ENCODE results near the gene TNFRSF19. TPM values are rescaled to one million over a fixed set of nuclear protein-coding genes. Genes with fewer than 3 reads are reported as not detected.

The TNFRSF19 gene
- total RNA-seq, 3 donors from 2014 or later (not counting 1 experiment from before 2014, with no cell fraction given): 0.07 to 0.60 (median 0.36) TPM

DNA sequence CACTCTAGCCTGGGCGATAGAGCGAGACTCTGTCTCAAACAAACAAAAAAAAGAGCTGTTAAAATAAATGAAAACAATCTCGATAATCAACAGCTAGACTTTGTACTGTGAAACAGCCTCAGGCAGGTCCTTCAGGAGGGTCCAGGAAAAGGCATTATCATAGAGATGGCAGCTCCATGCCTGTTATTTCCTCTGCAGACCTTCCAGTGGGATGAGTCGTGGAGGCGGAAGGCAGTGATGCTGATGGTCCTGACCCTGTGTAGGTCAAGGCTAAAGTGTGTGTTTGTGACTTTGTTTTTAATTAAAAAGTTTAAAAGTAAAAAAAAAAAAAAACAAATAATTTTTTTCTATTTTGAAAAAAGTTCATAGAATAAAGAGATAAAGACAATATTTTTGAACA lies 117.4 kb downstream of the TNFRSF19 start:
- Mint-ChIP-seq H3K36me3 (peaks cover 6% of the 10 kb centered on the region), H3K27me3 (ENCODE audit: low read depth in 2 of 2) (peaks cover 3 to 21% of the 10 kb centered on the region in 2 donors), H3K27ac (no peak overlapping the region), H3K9me3 (no peaks in the 10 kb centered on the region), H3K4me3 (no peak overlapping the region), H3K4me1 (no peaks in the 10 kb centered on the region)
- ATAC-seq (no peak), DNase-seq (no peak)
- H3K4me1 ChIP-seq (ENCODE audit: control insufficient read depth, insufficient read depth, low read length): no peaks in the 10 kb centered on the region
- H3K27me3 ChIP-seq (ENCODE audit: control insufficient read depth, insufficient read depth, low read length): no peaks in the 10 kb centered on the region
- H3K27ac ChIP-seq (ENCODE audit: low read length): no peak overlapping the region
- intact Hi-C loops (cut with micrococcal nuclease): no loop called here
- H3K36me3 ChIP-seq (ENCODE audit: control insufficient read depth, insufficient read depth, low read length): no peaks in the 10 kb centered on the region
- no peak overlapping the region for H3K4me3 ChIP-seq (ENCODE audit: low read length)
- TF ChIP-seq, protein P1, sequence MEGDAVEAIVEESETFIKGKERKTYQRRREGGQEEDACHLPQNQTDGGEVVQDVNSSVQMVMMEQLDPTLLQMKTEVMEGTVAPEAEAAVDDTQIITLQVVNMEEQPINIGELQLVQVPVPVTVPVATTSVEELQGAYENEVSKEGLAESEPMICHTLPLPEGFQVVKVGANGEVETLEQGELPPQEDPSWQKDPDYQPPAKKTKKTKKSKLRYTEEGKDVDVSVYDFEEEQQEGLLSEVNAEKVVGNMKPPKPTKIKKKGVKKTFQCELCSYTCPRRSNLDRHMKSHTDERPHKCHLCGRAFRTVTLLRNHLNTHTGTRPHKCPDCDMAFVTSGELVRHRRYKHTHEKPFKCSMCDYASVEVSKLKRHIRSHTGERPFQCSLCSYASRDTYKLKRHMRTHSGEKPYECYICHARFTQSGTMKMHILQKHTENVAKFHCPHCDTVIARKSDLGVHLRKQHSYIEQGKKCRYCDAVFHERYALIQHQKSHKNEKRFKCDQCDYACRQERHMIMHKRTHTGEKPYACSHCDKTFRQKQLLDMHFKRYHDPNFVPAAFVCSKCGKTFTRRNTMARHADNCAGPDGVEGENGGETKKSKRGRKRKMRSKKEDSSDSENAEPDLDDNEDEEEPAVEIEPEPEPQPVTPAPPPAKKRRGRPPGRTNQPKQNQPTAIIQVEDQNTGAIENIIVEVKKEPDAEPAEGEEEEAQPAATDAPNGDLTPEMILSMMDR (IDR thresholded peaks at IDR 0.05): no peak
- no peaks in the 10 kb centered on the region for H3K9me3 ChIP-seq (ENCODE audit: control insufficient read depth, insufficient read depth, low read length)
- WGBS (ENCODE audit: insufficient coverage): 88% methylated on average over 5 of the region's 5 CpGs

DNA sequence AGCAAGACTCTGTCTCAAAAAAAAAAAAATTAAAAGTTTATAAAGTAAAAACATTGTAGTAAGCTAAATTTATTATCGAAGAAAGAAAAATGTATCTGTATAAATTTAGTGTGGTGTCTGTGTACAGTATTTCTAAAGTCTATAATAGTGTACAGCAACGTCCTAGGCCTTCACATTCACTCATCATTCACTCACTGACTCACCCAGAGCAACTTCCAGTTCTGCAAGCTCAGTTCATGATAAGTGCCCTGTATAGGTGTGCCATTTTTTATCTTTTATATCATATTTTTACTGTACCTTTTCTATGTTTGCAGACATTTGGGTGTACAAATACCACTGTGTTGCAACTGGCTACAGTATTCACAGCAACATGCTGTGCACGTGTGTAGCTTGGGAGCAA lies 118.1 kb downstream of the TNFRSF19 start:
- H3K4me1 Mint-ChIP-seq: no peaks in the 10 kb centered on the region
- 82% methylated on average over 1 of the region's 3 CpGs for WGBS (ENCODE audit: insufficient coverage)
- DNase-seq: no peak
- no peak for ATAC-seq
- H3K27me3 ChIP-seq (ENCODE audit: control insufficient read depth, insufficient read depth, low read length): no peaks in the 10 kb centered on the region
- no peak overlapping the region for H3K27ac Mint-ChIP-seq
- H3K4me3 ChIP-seq (ENCODE audit: low read length): no peak overlapping the region
- H3K36me3 ChIP-seq (ENCODE audit: control insufficient read depth, insufficient read depth, low read length): no peaks in the 10 kb centered on the region
- TF ChIP-seq, protein P1 (IDR thresholded peaks at IDR 0.05): no peak
- H3K9me3 Mint-ChIP-seq: no peaks in the 10 kb centered on the region
- no peak overlapping the region for H3K27ac ChIP-seq (ENCODE audit: low read length)
- peaks cover 6% of the 10 kb centered on the region for H3K36me3 Mint-ChIP-seq
- no peaks in the 10 kb centered on the region for H3K4me1 ChIP-seq (ENCODE audit: control insufficient read depth, insufficient read depth, low read length)
- intact Hi-C loops (cut with micrococcal nuclease): no loop called here
- no peaks in the 10 kb centered on the region for H3K9me3 ChIP-seq (ENCODE audit: control insufficient read depth, insufficient read depth, low read length)
- no peak overlapping the region for H3K4me3 Mint-ChIP-seq
- peaks cover 3 to 15% of the 10 kb centered on the region in 2 donors for H3K27me3 Mint-ChIP-seq (ENCODE audit: low read depth in 2 of 2)

DNA sequence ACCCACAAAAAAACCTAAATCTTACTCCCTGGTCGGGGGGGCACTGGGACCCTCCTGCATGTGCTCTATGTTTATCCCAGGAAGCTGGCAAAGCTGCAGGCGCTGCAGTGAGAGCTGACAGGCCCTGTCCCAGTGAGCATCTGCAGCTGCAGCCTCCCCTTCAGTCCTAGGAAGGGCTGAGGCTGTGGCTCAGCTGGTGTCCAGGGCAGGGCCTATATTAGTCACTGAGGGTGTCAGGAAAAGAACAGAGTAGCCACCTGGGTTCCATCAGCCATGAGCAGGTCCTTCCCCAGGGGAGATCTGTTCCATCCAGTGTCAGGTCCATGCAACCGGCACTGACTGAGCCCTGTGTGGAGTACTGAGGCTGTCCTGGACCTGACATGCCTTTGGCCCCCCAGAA lies 120.5 kb downstream of the TNFRSF19 start:
- Mint-ChIP-seq H3K4me1 (peaks cover 1 to 3% of the 10 kb centered on the region in 2 donors), H3K36me3 (no peaks in the 10 kb centered on the region)
- 87% methylated on average over 3 of the region's 3 CpGs for WGBS (ENCODE audit: insufficient coverage)

DNA sequence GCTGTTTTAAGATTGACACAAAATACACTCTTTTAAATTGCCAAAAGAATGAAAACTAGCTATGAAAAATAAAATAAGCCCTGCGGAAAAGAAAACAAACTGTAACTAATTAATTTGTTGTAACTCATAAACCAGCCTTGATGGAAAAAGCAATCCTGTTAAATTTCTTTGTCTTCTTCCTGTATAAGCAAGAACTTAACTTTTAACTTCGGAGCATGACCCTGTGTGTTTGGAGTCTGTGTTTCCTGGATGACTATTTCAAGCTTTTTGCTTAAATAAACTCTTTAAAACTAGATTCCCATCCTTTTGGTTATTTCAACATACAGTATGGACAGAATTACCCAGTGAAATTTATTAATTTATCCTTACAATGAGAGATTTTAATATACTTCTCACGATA lies 122.6 kb downstream of the TNFRSF19 start:
- no peak overlapping the region for H3K4me3 Mint-ChIP-seq
- no peaks in the 10 kb centered on the region for H3K9me3 Mint-ChIP-seq
- H3K36me3 Mint-ChIP-seq: no peaks in the 10 kb centered on the region
- Histone ChIP-seq H3K36me3 (ENCODE audit: control insufficient read depth, insufficient read depth, low read length) (no peaks in the 10 kb centered on the region), H3K27ac (ENCODE audit: low read length) (no peak overlapping the region), H3K4me1 (ENCODE audit: control insufficient read depth, insufficient read depth, low read length) (peaks cover 16% of the 10 kb centered on the region), H3K27me3 (ENCODE audit: control insufficient read depth, insufficient read depth, low read length) (no peaks in the 10 kb centered on the region), H3K4me3 (ENCODE audit: low read length) (no peak overlapping the region), H3K9me3 (ENCODE audit: control insufficient read depth, insufficient read depth, low read length) (no peaks in the 10 kb centered on the region)
- 75% methylated on average over 1 of the region's 3 CpGs for WGBS (ENCODE audit: insufficient coverage)
- no peak for DNase-seq
- TF ChIP-seq, protein P1 (IDR thresholded peaks at IDR 0.05): no peak
- H3K4me1 Mint-ChIP-seq: peaks cover 11 to 20% of the 10 kb centered on the region in 2 donors
- H3K27me3 Mint-ChIP-seq (ENCODE audit: low read depth in 2 of 2): no peaks in the 10 kb centered on the region
- ATAC-seq: no peak
- H3K27ac Mint-ChIP-seq: no peak overlapping the region
- intact Hi-C loops (cut with micrococcal nuclease): no loop called here

More for the DNA sequence above, 120.5 kb downstream of the TNFRSF19 start:
- Mint-ChIP-seq H3K9me3 (no peaks in the 10 kb centered on the region), H3K4me3 (no peak overlapping the region), H3K27ac (no peak overlapping the region), H3K27me3 (ENCODE audit: low read depth in 2 of 2) (peaks cover 0 to 7% of the 10 kb centered on the region in 2 donors)
- H3K4me3 ChIP-seq (ENCODE audit: low read length): no peak overlapping the region
- intact Hi-C loops (cut with micrococcal nuclease): no loop called here
- H3K27ac ChIP-seq (ENCODE audit: low read length): no peak overlapping the region
- H3K4me1 ChIP-seq (ENCODE audit: control insufficient read depth, insufficient read depth, low read length): peaks cover 4% of the 10 kb centered on the region
- H3K36me3 ChIP-seq (ENCODE audit: control insufficient read depth, insufficient read depth, low read length): no peaks in the 10 kb centered on the region
- DNase-seq (no peak), ATAC-seq (no peak)
- H3K9me3 ChIP-seq (ENCODE audit: control insufficient read depth, insufficient read depth, low read length): no peaks in the 10 kb centered on the region
- TF ChIP-seq, protein P1 (IDR thresholded peaks at IDR 0.05): no peak
- H3K27me3 ChIP-seq (ENCODE audit: control insufficient read depth, insufficient read depth, low read length): no peaks in the 10 kb centered on the region
